ENCODE data around the gene ABCA4. TPM values are rescaled to one million over a fixed set of nuclear protein-coding genes. Genes with fewer than 3 reads are reported as not detected.

The ABCA4 gene
- total RNA-seq, 1 donor from 2014 or later = 0.14 TPM

DNA sequence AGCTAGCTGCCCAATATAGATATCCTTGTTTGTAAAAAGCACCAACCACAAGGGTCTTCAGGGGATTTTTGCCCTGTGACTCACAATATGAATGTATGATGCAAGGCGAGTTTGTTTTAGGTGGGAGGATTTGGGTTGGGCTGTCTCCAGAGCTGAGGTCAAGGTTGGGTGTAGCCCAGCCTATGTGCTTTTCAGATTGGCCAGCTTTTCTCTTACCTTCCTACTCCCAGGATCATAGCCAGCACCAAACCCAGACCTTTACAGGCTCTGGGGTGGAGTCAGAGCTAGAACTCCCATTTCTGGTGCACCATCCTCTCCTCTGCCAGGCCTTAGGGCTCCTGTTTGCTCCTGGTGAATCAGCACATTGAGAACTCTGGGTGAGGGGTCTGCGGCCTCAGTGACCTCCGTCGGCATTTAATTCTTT, 156.2 kb downstream of the ABCA4 start:
- peaks cover 4% of the 10 kb centered on the region for H3K4me1 Mint-ChIP-seq
- no peak overlapping the region for H3K4me3 Mint-ChIP-seq
- no peak overlapping the region for H3K27ac Mint-ChIP-seq (ENCODE audit: unreplicated experiment)
- no peaks in the 10 kb centered on the region for H3K9me3 Mint-ChIP-seq
- H3K36me3 Mint-ChIP-seq (ENCODE audit: low read depth) = no peaks in the 10 kb centered on the region
- TF ChIP-seq, protein P1, sequence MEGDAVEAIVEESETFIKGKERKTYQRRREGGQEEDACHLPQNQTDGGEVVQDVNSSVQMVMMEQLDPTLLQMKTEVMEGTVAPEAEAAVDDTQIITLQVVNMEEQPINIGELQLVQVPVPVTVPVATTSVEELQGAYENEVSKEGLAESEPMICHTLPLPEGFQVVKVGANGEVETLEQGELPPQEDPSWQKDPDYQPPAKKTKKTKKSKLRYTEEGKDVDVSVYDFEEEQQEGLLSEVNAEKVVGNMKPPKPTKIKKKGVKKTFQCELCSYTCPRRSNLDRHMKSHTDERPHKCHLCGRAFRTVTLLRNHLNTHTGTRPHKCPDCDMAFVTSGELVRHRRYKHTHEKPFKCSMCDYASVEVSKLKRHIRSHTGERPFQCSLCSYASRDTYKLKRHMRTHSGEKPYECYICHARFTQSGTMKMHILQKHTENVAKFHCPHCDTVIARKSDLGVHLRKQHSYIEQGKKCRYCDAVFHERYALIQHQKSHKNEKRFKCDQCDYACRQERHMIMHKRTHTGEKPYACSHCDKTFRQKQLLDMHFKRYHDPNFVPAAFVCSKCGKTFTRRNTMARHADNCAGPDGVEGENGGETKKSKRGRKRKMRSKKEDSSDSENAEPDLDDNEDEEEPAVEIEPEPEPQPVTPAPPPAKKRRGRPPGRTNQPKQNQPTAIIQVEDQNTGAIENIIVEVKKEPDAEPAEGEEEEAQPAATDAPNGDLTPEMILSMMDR (conservative IDR thresholded peaks at IDR 0.05) = no peak
- H3K27me3 Mint-ChIP-seq (ENCODE audit: low read depth) = no peaks in the 10 kb centered on the region
- no peak for DNase-seq (ENCODE audit: low read depth, low spot score)

DNA sequence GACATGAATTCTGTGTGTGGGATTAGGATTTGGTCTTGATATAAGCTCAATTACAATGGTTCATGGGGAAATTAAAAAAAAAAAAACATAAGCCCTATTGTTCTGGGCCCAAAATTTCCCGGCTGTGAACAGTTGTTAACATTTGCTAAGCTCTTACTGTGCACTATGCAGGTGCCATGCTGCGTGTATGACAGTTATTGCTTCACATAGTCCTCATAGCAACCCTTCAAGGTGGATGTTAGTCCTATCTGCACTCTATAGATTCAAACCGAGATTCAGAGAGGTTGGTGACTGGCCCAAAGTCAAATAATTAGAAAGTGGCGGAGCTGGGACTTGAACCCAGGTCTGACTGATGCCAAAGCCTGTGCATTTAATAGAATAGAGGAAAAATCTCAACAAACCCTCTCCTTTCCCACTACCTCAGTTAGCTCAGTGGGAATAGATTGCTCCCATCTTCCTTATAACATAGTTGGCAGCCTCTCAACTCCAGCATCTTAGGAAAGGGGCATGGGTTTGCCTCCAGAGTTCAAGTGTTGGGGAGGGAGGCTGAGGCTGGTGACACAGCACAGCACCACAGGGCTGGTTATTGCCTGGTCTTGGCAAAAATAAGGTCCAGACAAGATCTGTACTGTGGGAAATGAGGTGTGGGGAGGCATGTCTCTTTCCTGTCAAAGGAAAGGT, 156.7 kb downstream of the ABCA4 start:
- Mint-ChIP-seq H3K36me3 (ENCODE audit: low read depth) (no peaks in the 10 kb centered on the region), H3K4me1 (peaks cover 4% of the 10 kb centered on the region), H3K27me3 (ENCODE audit: low read depth) (peaks cover 3% of the 10 kb centered on the region), H3K4me3 (no peak overlapping the region), H3K27ac (ENCODE audit: unreplicated experiment) (no peak overlapping the region), H3K9me3 (no peaks in the 10 kb centered on the region)
- TF ChIP-seq, protein P1 (conservative IDR thresholded peaks at IDR 0.05) = no peak
- no peak for DNase-seq (ENCODE audit: low read depth, low spot score)

DNA sequence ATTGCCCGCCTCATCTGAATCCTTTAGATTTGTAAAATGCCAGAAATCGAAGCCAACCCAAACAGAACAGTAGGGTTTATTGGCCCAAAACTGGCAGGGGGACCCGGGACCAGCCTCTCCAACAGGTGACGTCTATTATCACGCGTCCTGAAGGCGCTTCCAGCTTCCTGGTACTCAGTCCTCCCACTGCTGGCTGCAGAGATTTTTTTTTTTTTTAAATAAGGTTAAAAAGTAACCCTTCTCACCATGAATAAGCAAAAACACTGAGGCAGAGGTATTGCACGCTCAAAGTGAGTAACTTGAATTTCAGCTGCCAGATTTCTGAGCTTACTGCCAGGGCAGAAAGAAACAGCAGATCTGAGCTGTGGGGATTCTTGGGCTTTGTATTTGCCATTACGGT, 157.4 kb downstream of the ABCA4 start:
- Mint-ChIP-seq H3K9me3 (no peaks in the 10 kb centered on the region), H3K4me3 (no peak overlapping the region), H3K27me3 (ENCODE audit: low read depth) (peaks cover 4% of the 10 kb centered on the region), H3K27ac (ENCODE audit: unreplicated experiment) (no peak overlapping the region), H3K36me3 (ENCODE audit: low read depth) (no peaks in the 10 kb centered on the region), H3K4me1 (peaks cover 4% of the 10 kb centered on the region)
- TF ChIP-seq, protein P1 (conservative IDR thresholded peaks at IDR 0.05) = no peak
- no peak for DNase-seq (ENCODE audit: low read depth, low spot score)

DNA sequence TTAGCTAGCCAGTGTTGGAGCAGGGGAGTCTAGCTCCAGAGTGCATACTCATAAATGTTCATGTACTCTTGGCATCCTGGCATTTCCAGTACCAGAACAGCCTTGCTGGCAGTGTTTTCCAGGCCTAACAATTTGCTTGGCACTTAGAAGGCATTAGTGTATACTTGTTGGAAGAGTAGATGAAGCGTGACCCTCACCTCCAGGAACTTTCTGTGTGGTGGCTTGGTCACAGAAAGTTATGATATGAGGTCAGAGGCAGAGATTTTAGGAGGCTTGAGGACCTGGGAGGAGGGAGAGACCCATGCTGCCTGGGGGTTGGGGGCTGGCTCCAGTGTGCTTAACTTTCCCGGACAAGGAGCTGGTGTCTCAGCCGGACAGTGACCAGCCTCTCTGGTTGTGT, 159.0 kb downstream of the ABCA4 start:
- DNase-seq (ENCODE audit: low read depth, low spot score) = no peak
- Mint-ChIP-seq H3K27ac (ENCODE audit: unreplicated experiment) (no peak overlapping the region), H3K9me3 (peaks cover 5% of the 10 kb centered on the region), H3K4me1 (peaks cover 4% of the 10 kb centered on the region), H3K36me3 (ENCODE audit: low read depth) (peaks cover 2% of the 10 kb centered on the region), H3K4me3 (no peak overlapping the region), H3K27me3 (ENCODE audit: low read depth) (peaks cover 9% of the 10 kb centered on the region)
- TF ChIP-seq, protein P1 (conservative IDR thresholded peaks at IDR 0.05) = no peak

DNA sequence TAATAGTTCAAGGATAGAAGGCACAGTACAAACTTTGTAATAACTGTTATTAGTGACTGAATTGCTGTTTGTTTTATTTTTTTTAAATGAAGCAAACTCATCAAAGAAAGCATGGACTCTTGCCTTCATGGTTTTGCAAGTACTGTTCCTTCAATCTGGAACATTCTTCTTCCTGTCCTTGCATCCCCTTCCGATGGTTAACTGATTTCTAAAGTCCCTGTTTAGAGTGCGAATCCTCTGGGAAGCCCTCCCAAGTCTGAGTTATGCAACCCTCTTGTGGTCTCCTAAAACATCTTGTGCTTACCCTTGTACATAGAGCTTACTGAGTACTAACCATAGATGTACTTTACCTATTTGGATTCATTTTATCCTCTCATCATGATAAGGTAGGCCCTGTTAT, 159.5 kb downstream of the ABCA4 start:
- Mint-ChIP-seq H3K36me3 (ENCODE audit: low read depth) (peaks cover 2% of the 10 kb centered on the region), H3K27me3 (ENCODE audit: low read depth) (peaks cover 9% of the 10 kb centered on the region), H3K4me1 (peaks cover 4% of the 10 kb centered on the region), H3K4me3 (no peak overlapping the region), H3K9me3 (peaks cover 5% of the 10 kb centered on the region), H3K27ac (ENCODE audit: unreplicated experiment) (no peak overlapping the region)
- no peak for DNase-seq (ENCODE audit: low read depth, low spot score)
- TF ChIP-seq, protein P1 (conservative IDR thresholded peaks at IDR 0.05) = no peak
